ENCODE measurements around the gene NPB. TPM values are rescaled to one million over a fixed set of nuclear protein-coding genes. Genes with fewer than 3 reads are reported as not detected.
"Not testable (repeated sequence)": the region's sequence is repeated elsewhere in the genome, so short reads cannot be mapped to it uniquely, and the experiment has no call there.

Gene NPB
- polyA plus RNA-seq, 5 donors: 0.85 to 1.4 (median 1.3) TPM

- no peak for DNase-seq
These were observed 8.2 kb downstream of the NPB start for GRCh38 chr17:81909966-81910839.

DNA sequence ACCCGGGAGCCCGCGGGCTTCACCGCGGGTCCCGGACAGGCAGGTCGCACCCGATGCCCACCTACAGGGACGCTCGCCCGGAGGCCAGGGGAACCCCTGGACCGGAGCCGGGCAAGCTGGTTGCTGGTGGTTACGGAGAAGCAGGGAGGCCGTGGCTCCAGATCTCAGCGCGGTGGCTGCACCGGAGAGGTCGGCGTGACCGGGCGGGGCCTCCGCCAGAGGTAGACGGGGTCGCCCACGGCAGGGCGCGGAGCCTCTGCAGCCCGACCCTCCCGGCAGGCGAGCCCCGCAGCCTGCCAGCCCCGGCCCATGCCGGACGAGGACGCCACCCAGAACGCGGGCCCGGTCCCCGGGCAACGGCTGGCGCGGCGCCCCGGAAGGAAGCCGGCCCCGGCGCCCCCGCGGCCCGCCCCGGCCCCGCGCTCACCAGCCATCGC is 8.8 kb downstream of the NPB start:
- DNase-seq: no peak

DNA sequence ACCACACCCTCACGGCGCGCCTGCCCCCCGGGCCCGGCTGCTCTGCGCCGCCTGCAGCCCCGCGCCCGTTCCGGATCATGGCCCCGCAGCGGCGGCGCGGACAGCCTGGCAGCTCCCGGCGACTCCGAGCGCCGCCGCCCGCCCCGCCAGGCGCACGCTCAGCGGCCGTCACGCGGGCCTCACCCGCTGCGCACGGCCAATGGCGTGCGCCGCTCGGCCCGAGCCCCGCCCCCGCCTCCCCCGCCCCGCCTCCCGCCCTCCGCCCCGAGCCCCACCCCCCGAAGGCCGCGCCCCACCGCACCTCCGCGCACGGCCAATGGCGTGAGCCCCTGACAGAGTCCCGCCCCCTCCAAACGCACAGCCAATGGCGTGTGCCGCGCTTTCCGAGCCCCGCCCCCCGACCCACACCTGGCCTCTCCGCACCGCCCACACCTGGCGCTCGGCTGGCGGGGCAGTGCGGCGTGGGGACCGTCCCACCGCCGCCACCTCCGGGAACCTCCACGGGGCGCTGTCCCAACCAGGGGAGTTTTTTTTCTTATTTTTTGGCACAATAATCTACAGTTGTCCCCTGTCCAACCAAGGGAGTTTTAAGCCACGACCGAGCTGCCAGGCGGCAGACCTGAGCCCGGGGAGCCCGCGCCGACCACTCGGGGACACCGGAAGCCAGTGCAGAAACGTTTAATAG is 9.4 kb downstream of the NPB start, which contains the start of gene PCYT2:
PCYT2 (minus strand) TSS at position 123 of the 685 bp plus-strand sequence; CDS start at position 79, 44 bp downstream.
- peak; percentile 83 to 87 for DNase-seq

DNA sequence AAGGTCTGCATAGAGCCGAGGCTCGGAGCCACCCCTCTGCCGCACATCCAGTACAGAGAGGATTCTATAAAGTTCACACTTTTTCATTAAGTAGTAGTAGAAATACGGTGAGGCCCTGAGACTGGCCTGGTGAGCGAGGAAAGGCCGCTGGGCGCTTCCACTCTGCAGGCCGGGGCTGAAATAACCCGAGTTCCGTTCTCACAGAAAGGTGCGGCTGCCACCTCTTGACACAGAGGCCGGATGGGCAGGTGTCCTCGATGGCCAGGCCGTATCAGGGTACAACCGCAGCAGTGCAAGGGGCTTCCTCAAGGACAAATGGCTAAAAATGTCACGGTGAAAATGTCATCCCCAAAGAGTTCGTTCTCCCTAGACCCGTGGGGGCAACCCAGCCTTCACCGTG is 9.9 kb downstream of the NPB start:
- DNase-seq: no peak

- DNase-seq: no peak
These were observed 10.6 kb downstream of the NPB start for GRCh38 chr17:81912441-81913309.

- DNase-seq: no peak
These were observed 11.5 kb downstream of the NPB start for GRCh38 chr17:81913394-81914102.

GRCh38 chr17:81914103-81914850 is 12.2 kb downstream of the NPB start:
- DNase-seq: no peak

DNA sequence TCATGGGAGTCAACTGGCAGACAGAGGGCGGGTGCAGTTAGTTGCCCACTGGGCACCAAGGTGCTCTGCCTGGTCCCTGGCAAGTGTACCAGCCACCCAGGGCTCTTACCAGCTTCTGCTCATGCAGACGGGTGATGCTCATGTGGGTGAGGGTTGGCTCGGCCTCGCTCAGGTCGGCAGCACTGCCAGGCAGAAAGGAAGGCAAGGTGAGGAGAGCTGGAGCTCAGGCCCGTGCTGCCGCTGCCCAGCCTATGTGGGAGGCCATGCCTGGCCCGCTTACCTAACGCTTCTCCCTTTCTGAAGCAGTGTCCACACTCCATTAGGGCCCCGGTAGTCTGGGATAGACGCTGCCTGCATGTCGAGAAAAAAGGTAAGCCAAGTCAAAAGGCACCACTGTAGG is 13.3 kb downstream of the NPB start:
- no peak for DNase-seq

GRCh38 chr17:81916234-81917001 is 14.4 kb downstream of the NPB start:
- no peak for DNase-seq

GRCh38 chr17:81917565-81918332 is 15.7 kb downstream of the NPB start, which contains the start of gene SIRT7:
SIRT7 (minus strand) TSS chr17:81918176; CDS start chr17:81918131, 45 bp downstream.
- peak; percentile 69 to 70 for DNase-seq

DNA sequence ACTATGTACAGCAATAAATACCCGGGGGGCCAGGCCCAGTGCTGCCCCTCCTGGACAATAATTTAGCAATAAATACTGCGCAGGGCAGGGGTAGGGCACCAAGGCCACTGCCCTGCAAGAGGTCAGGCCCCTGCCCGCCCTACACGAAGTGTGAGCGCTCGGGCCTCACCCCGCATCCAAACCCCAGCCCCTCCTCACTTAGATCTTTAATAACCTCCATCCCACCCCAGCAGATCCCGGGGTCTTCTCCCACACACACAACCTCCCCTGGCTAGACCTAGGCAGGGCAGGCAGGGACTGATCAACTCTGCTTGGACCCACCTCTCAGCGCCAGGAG is 16.3 kb downstream of the NPB start:
- not testable (repeated sequence) for DNase-seq

DNA sequence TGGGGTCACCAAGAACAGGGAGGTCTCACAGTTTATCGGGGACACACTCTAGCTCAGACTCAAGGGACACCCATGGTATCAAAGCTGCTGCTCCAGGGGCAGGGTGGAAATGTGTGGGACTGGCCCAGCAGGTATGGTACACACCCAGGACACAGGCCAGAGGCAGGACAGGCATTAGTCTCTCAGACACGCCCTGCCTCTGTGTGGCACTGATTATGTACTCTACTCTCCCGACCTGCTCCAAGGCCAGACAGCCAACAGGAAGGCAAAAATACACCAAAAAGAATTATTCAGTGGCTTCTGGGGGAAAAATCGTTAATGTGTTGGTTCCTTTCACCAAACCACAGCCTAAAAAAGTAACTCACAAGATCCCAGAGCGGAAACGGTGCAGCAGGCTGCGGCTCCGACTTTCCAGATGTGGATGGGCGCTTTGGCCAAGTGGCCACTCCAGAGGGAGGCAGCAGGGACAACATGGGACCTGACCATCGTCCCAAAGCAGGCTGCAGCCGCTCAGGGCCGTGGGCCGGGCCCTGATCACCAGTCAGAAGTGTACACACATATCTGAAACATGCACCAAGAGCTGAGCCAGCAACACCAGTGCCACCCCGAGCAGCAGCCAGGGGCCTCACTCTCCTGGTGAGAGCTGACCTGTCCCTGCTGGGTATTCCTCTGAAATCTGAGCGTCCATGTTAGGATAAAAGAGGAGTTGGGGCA is 17.0 kb downstream of the NPB start:
- no peak for DNase-seq

DNA sequence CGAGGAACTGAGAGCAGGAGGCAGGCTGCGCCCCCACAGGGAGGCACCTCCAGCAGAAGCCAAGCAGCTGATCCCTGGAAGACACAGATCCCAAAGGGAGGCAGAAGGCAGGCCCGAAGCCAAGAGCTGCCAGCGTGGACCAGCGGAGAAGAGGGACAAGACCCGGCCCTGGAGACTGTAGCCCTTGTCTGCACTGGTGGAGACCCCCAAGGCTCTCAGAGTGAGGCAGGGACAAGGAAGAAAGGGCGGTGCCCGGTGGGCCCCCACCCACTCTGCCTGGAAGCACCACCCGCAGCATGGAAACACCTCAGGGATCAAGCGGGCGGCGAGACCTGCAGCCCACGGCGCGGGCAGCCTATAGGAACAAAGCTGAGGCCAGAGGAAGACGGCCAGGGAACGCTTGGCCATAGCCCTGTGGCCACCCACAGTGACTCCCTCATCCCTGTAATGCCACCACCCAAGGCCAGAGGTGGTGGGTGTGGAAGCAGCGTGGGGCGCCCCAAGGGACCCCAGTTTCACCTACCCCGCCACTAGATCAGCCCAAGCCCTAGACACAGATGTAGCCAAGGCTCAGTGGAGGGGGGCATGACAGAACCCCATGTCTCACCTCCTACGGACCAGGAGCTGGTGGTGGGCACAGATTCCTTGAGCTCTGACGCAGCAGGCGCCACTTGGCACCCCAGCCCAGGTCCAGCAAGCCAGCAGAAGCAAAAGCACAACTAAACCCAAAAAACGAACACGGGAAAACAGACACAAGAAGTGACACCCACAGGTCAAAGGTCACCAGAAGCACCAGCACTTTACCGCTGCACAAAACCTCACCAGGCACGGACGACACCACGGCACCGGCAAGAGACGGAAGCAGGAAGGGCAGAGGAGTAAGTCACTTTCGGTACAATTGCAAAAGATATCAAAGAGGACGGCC is 18.8 kb downstream of the NPB start:
- no peak for DNase-seq

- DNase-seq: no peak
These were observed 19.5 kb downstream of the NPB start for GRCh38 chr17:81921537-81921862.

DNA sequence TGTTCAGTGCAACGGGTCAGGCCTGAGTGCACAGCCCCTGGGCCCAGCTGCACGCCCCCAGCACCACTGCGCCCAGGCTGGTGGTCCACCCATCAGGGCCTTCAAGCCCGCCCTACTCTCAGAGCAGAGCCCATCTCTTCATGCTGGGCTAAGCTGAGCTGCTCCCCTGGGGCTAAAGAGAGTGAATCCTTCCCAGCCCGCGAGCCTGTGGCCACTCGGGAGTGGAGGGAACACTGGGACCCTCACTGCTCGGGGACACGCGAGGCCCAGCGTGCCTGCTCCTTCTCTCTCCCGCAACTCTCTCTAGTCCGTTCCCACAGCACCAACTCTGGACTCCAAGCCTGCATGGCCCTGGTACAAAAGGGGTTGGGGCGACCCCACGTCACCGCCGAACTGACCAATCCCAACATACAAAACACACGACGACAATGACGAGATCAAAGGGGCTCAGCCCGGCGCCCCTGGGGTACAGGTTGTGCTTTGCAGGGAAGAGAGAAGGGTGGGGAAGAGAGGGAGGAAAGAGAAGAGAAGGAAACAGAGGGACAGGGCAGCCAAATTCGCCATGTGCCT is 20.0 kb downstream of the NPB start:
- no peak for DNase-seq

DNA sequence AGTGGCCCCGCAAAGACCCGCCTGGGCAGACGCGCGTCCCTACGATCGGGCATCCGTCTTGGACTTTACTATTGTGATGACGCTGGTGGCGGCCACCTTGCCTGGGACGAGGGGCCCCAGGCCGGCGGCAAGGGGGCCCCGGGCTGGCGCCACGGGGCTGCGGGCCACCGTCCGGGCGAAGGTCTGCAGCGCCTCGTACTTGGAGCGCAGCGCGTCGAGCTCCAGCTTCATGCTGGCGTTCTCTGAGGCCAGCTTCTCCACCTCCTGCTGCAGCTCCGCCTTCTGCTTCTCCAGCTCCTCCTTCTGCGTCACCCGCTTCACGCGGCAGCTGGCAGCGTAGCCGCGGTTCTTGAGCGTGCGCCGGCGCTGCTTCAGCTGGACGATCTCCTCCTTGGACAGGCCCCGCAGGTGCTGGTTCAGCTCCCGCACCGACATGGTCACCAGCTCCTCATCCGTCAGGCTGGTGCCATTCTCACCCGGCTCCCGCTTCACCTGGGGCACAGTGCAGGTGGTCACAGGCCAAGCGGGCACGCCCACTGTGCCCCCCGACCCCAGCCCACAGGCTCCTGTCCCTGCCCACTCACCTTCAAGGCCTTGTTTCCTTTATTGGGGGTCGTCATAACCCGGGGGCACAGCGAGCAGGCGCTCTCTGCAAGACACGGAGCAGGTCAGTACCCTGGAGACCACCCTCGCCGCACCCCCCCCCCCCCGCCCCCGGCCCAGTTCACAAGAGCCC is 20.7 kb downstream of the NPB start:
- no peak for DNase-seq

Data from right lung (tissue), 5 donors.